SK-N-SH (cell line): ENCODE results near the gene SULF2. TPM values are rescaled to one million over a fixed set of nuclear protein-coding genes. Genes with fewer than 3 reads are reported as not detected.

Source experiments
- CTCF ChIA-PET: fragments of 300-600, 350-600 bp; formaldehyde crosslinking; extraction: SDS; loops from one replicate; lab custom pipeline; 2021; lab: Yijun Ruan, JAX
- POLR2A ChIA-PET: fragments of 350-600 bp; sonication (Branson Sonifier 250); formaldehyde crosslinking; extraction: SDS; loops from one replicate; lab custom pipeline; 2020; ENCODE audit warnings: antibody characterized with exemption, inconsistent platforms; lab: Yijun Ruan, JAX
- DNase-seq: peaks from one replicate; pipeline ENCODE4 v3.0.0; 2012
- H2AFZ ChIP-seq: fragments of 200-600 bp; sonication (generic); 2 replicates; pipeline ENCODE4 v1.8.1; 2016; ENCODE audit warnings: antibody characterized with exemption, mild to moderate bottlenecking, low read depth
- H3F3A ChIP-seq: fragments of 200-600 bp; sonication (generic); replicated peaks from 2 replicates; pipeline ENCODE3; 2016; ENCODE audit warnings: antibody characterized with exemption, mild to moderate bottlenecking; ENCODE audit not compliant: insufficient read depth
- H3K27ac ChIP-seq, 2 experiments: fragments of 200-500 bp in 1 of 2; fragments of 200-600 bp in 1 of 2; sonication (Bioruptor generic) in 1 of 2; sonication (generic), shearing (Covaris generic) in 1 of 2; 2 replicates each; pipeline versions ENCODE4 v1.5.1 to v1.6.1; 2014 to 2016; ENCODE audit warnings: low read depth in 2 of 2, inconsistent platforms in 1 of 2, low read length in 1 of 2, mild to moderate bottlenecking in 1 of 2, mixed read lengths in 1 of 2
- H3K27me3 ChIP-seq: fragments of 200-600 bp; sonication (generic), shearing (Covaris generic); 2 replicates; pipeline ENCODE4 v1.6.1; 2016; ENCODE audit warnings: mixed run types; ENCODE audit not compliant: insufficient read depth
- H3K36me3 ChIP-seq, 2 experiments: fragments of 200-500 bp in 1 of 2; fragments of 200-600 bp in 1 of 2; sonication (Bioruptor generic) in 1 of 2; sonication (generic) in 1 of 2; replicated peaks in 1 of 2; 2 replicates each; pipeline versions ENCODE3 to v1.5.1; 2014 to 2016; ENCODE audit warnings: low read length in 1 of 2, mild to moderate bottlenecking in 1 of 2; ENCODE audit not compliant: insufficient read depth in 2 of 2, control insufficient read depth in 1 of 2
- H3K4me1 ChIP-seq, 2 experiments: fragments of 200-500 bp in 1 of 2; fragments of 200-600 bp in 1 of 2; sonication (Bioruptor generic) in 1 of 2; sonication (generic), shearing (Covaris generic) in 1 of 2; 2 replicates each; pipeline versions ENCODE4 v1.5.1 to v1.6.1; 2014 to 2016; ENCODE audit warnings: low read depth in 1 of 2, low read length in 1 of 2, mixed run types in 1 of 2; ENCODE audit not compliant: insufficient read depth in 2 of 2, control insufficient read depth in 1 of 2
- H3K4me2 ChIP-seq: fragments of 200-600 bp; sonication (generic), shearing (Covaris generic); 2 replicates; pipeline ENCODE4 v1.6.1; 2017; ENCODE audit warnings: mixed run types
- H3K4me3 ChIP-seq, 2 experiments: fragments of 200-500 bp in 1 of 2; fragments of 200-600 bp in 1 of 2; sonication (Bioruptor generic) in 1 of 2; sonication (generic), shearing (Covaris generic) in 1 of 2; 2 replicates each; pipeline versions ENCODE4 v1.5.1 to v1.8.1; 2014 to 2016; ENCODE audit warnings: low read depth in 2 of 2, inconsistent platforms in 1 of 2, low read length in 1 of 2, mild to moderate bottlenecking in 1 of 2, mixed read lengths in 1 of 2, moderate library complexity in 1 of 2
- H3K79me2 ChIP-seq: fragments of 200-600 bp; sonication (generic); 2 replicates; pipeline ENCODE4 v1.8.1; 2017; ENCODE audit warnings: mild to moderate bottlenecking; ENCODE audit not compliant: insufficient read depth
- H3K9ac ChIP-seq: fragments of 200-600 bp; sonication (generic); 2 replicates; pipeline ENCODE4 v1.6.1; 2017; ENCODE audit warnings: mixed run types
- H3K9me2 ChIP-seq: fragments of 200-600 bp; sonication (generic); 2 replicates; pipeline ENCODE4 v1.6.1; 2017; ENCODE audit warnings: mixed run types
- H3K9me3 ChIP-seq: fragments of 200-600 bp; sonication (generic); 2 replicates; pipeline ENCODE4 v1.6.1; 2017; ENCODE audit warnings: mixed run types, mild to moderate bottlenecking, moderate library complexity
- H4K20me1 ChIP-seq: fragments of 200-600 bp; sonication (generic); 2 replicates; pipeline ENCODE4 v1.6.1; 2017; ENCODE audit warnings: mild to moderate bottlenecking, mixed run types; ENCODE audit not compliant: insufficient read depth
- EP300 ChIP-seq, 2 experiments: IDR thresholded peaks; 2 replicates each; pipeline versions ENCODE4 v1.4.0 to v1.6.1; 2012; ENCODE audit warnings: borderline replicate concordance in 1 of 2, low read depth in 1 of 2, low read length in 1 of 2
- NRF1 ChIP-seq: IDR thresholded peaks from 2 replicates; pipeline ENCODE4 v1.6.1; 2012; ENCODE audit warnings: low read depth, mild to moderate bottlenecking, low read length
- POLR2AphosphoS5 ChIP-seq: IDR thresholded peaks from 2 replicates; pipeline ENCODE4 v1.6.1; 2012; ENCODE audit warnings: low read depth, low read length
- RXRA ChIP-seq: IDR thresholded peaks from 2 replicates; pipeline ENCODE4 v1.4.0; 2012; ENCODE audit warnings: low read depth, mild to moderate bottlenecking, borderline replicate concordance
- WGBS: methylation state at CpG from one replicate; pipeline ENCODE4 v1.1.6; 2017; ENCODE audit warnings: low lambda C conversion rate; 5-methylcytosine and 5-hydroxymethylcytosine counted together
- polyA plus RNA-seq, 3 experiments: library from polyadenylated mRNA; depleted of rRNA; stranded (reverse); fragments of >200 nt; gene quantifications; 2 replicates each; pipeline ENCODE4 v1.2.3, GENCODE V29; 2012
- TF ChIP-seq, protein P1 (sequence below): IDR thresholded peaks from 2 replicates; pipeline ENCODE4; 2012

Gene SULF2
- polyA plus RNA-seq, 1 of the 3 experiments (the other 2 are of a cell fraction): 20.2 TPM

DNA sequence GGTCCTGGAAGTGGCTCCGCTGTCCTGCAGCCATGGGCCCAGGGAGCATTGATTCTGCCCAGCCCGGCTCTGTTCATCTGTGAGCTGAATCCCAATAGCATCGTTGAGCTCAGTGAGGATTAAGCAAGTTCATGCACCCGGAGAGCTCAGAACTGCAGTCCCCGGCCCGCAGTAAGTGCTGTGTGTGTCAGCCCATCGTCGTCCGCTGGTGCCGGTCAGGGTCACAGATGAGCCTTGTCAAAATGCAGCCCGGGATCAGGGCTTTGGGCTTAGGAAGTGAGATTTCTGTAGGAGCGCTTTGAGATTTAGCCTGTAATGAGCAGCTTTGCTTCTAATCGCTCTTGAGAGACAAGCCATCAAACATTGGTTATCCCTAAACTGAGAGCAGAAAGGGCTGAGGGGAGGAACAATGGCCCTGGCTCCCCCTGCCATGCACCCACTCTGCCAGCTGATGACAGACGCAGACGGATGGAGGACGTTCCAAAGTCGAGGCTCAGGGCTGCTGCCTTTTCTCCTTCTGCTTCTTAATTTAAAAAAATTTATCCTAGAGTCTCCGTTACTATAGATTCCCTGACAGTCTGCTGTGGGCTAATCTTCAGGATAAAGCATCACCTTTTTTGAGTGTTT lies 25.6 kb upstream of the SULF2 start (continued):
- TF ChIP-seq RXRA: no peak

DNA sequence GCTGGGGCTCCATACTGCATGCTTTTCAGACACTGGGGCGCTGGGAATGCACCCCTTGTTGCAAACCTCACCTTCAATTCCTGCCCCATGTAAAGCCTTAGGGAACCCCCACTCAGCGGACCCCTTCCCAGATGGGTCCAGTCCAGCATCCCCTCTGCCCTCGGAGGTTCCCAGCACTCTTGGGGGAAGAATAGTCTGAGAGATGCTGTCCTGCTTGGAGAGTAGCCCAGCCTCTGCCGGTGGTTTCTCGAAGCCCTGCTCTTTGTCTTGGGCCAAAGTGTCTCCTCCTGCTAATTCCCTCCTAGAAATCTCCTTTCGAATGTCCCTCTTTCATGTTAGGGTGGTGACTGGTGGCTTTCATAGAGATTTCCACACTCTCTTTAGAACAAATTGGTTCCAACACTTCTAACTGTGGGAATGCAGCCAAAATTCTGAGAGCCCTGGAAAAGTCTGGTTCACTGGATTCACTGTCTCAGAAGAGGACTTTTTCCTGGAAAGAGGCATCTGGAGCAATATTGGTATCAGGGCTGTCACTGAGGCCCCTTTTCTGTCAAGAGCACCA lies 24.9 kb upstream of the SULF2 start:
- no peak overlapping the region for H3K4me3 ChIP-seq
- TF ChIP-seq POLR2AphosphoS5: no peak
- TF ChIP-seq RXRA: no peak
- no peak for TF ChIP-seq NRF1
- TF ChIP-seq, all 33 proteins: peak for 0
- Histone ChIP-seq H3K4me1 (peaks cover 0 to 15% of the 10 kb centered on the region in 2 experiments; a peak in 1 of 4 replicates), H3K79me2 (no peaks in the 10 kb centered on the region), H3F3A (no peaks in the 10 kb centered on the region), H3K9me2 (no peaks in the 10 kb centered on the region), H3K9ac (no peak overlapping the region), H3K4me2 (no peak overlapping the region), H4K20me1 (no peaks in the 10 kb centered on the region), H3K9me3 (no peaks in the 10 kb centered on the region), H3K36me3 (no peaks in the 10 kb centered on the region), H3K27me3 (0 out of 2 replicates have a peak, but pooled peaks cover 9% of the 10 kb centered on the region), H3K27ac (peak overlapping the region in 1 of 2 experiments; percentile 5; a peak in 1 of 4 replicates), H2AFZ (no peak overlapping the region)
- ChIA-PET CTCF (no interaction called here), POLR2A (no interaction called here)
- no peak for DNase-seq
- 60% methylated on average over 5 of the region's 6 CpGs for WGBS

DNA sequence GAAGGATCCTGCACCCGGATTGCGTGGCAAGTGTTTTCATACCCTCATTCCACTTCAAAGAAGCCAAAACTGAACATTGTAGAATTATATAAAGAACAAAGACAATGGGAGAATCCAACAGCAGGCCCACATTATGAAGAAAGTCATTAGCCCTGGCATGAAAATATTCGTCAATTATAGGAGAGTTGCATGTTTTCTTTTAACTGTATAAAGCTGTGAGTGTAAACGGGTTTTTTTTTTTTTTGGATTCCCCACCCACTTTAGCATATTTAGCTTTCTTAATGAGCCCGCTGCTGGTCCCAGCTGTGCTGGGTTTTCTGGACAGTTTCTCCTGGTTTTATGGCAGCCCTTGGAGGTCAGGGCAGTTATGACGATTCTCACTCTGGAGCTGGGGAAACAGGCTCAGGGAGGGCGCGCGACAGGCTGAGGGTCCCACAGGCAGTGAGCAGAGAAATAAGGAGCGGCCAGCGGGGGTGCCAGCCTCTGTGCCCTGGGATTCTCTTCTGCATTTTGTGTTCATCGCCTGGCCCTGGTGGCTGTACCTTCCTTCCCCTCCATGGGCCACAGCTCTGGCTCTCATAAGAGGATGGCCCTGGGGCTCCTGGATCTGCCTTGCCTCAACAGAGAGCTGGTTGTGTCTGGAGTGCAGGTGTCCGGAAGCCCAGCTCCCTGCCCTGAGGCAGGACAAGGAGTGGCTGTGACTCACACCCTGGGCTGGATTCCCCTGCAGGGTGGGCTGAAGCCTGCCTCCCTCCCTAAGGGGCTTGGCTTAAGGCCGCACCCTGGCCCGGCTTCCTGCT lies 24.1 kb upstream of the SULF2 start:
- no peak overlapping the region for H3K27ac ChIP-seq
- TF ChIP-seq EP300 (IDR thresholded peaks at IDR 0.05; ENCODE audit: borderline replicate concordance in 1 of 2, low read depth in 1 of 2, low read length in 1 of 2): peak in 1 of 2 experiments; percentile 43; a peak in 1 of 4 replicates
- TF ChIP-seq, protein P1, sequence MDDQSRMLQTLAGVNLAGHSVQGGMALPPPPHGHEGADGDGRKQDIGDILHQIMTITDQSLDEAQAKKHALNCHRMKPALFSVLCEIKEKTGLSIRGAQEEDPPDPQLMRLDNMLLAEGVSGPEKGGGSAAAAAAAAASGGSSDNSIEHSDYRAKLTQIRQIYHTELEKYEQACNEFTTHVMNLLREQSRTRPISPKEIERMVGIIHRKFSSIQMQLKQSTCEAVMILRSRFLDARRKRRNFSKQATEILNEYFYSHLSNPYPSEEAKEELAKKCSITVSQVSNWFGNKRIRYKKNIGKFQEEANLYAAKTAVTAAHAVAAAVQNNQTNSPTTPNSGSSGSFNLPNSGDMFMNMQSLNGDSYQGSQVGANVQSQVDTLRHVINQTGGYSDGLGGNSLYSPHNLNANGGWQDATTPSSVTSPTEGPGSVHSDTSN: no peak
- H3K9me3 ChIP-seq: no peaks in the 10 kb centered on the region
- H3K4me3 ChIP-seq: no peak overlapping the region
- CTCF ChIA-PET: interaction anchor here (1.1 kb wide), 1 partner anchor 811 kb away, joined by 4 read pairs; no protein-coding TSS in a partner anchor
- H4K20me1 ChIP-seq: no peaks in the 10 kb centered on the region
- H3K36me3 ChIP-seq: no peaks in the 10 kb centered on the region
- no peak overlapping the region for H3K9ac ChIP-seq
- peaks cover 0 to 15% of the 10 kb centered on the region in 2 experiments; a peak in 1 of 4 replicates for H3K4me1 ChIP-seq
- 65% methylated on average over 14 of the region's 15 CpGs for WGBS
- DNase-seq: peak; percentile 60
- POLR2A ChIA-PET: no interaction called here
- H3F3A ChIP-seq: no peaks in the 10 kb centered on the region
- H3K27me3 ChIP-seq: 0 out of 2 replicates have a peak, but pooled peaks cover 9% of the 10 kb centered on the region
- no peak overlapping the region for H2AFZ ChIP-seq
- H3K9me2 ChIP-seq: no peaks in the 10 kb centered on the region
- H3K4me2 ChIP-seq: no peak overlapping the region
- H3K79me2 ChIP-seq: no peaks in the 10 kb centered on the region
